ENCODE results near the gene CASTOR2.
"Not testable (repeated sequence)": the region's sequence is repeated elsewhere in the genome, so short reads cannot be mapped to it uniquely, and the experiment has no call there.

CASTOR2 gene

DNA sequence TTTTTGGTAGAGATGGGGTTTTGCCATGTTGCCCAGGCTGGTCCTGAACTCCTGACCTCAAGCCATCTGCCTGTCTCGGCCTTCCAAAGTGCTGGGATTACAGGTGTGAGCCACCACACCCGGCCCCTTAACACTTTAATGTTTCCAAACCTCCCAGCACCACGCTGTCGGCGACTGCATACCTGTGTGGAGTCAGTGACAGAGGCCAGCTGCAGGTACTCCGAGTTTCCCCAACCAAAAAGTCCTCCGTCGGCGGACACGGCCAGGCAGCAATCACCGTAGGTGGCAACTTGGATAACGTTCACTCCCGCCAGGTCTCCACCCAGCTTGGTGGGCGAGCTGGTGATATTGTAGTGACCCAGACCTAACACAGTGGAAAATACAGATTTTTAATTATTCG, 93.9 kb downstream of the CASTOR2 start:
- no peak for DNase-seq (ENCODE audit: low spot score)
- TF ChIP-seq, protein P1, sequence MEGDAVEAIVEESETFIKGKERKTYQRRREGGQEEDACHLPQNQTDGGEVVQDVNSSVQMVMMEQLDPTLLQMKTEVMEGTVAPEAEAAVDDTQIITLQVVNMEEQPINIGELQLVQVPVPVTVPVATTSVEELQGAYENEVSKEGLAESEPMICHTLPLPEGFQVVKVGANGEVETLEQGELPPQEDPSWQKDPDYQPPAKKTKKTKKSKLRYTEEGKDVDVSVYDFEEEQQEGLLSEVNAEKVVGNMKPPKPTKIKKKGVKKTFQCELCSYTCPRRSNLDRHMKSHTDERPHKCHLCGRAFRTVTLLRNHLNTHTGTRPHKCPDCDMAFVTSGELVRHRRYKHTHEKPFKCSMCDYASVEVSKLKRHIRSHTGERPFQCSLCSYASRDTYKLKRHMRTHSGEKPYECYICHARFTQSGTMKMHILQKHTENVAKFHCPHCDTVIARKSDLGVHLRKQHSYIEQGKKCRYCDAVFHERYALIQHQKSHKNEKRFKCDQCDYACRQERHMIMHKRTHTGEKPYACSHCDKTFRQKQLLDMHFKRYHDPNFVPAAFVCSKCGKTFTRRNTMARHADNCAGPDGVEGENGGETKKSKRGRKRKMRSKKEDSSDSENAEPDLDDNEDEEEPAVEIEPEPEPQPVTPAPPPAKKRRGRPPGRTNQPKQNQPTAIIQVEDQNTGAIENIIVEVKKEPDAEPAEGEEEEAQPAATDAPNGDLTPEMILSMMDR (IDR thresholded peaks at IDR 0.05; ENCODE audit: borderline replicate concordance, control extremely low read depth, extremely low read depth, insufficient read depth, missing control alignments), result no peak
- in situ Hi-C loops (cut with MboI; ENCODE audit: low sequenced_read_pairs, unreplicated experiment), result no loop called here

DNA sequence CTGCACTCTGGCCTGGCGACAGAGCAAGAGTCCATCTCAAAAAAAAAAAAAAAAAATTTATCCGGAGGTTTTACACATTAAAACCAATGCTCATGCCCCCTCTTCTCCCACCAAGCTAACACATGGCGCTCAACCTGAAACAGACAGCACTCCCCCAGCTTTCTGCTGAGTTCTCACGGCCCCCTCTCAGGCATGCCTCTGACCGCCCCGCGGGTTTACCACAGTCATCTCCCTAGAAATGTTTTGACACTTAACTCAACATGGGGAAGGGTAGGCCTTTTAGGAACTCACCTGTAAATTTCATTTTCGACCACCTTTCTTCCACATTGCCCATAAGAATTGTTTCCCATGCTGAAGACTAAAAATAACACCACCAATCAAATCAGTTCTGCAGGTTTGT, 99.8 kb downstream of the CASTOR2 start:
- DNase-seq (ENCODE audit: low spot score), result no peak

DNA sequence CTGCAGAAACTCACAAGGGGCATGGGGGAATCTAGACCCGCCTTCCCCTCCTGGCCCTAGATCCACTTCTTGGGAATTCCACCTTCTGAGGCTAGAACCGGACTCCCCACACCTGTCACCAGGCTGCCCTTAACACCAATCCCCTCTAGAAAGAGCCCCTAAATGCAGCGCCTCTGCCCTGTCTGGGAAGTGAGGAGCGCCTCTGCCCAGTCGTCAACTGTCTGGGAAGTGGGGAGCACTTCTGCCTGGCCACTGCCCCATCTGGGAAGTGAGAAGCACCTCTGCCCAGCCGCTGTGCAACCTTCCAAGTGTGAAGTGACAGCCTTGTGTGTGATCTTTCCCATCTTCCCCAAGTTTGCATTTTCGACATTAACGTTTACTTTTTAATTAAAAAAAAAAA, 100.3 kb downstream of the CASTOR2 start:
- DNase-seq (ENCODE audit: low spot score), result no peak
- in situ Hi-C loops (cut with MboI; ENCODE audit: low sequenced_read_pairs, unreplicated experiment), result no loop called here
- TF ChIP-seq, protein P1 (IDR thresholded peaks at IDR 0.05; ENCODE audit: borderline replicate concordance, control extremely low read depth, extremely low read depth, insufficient read depth, missing control alignments), result no peak

More for the DNA sequence above, 99.8 kb downstream of the CASTOR2 start:
- in situ Hi-C loops (cut with MboI; ENCODE audit: low sequenced_read_pairs, unreplicated experiment), result no loop called here
- TF ChIP-seq, protein P1 (IDR thresholded peaks at IDR 0.05; ENCODE audit: borderline replicate concordance, control extremely low read depth, extremely low read depth, insufficient read depth, missing control alignments), result no peak

DNA sequence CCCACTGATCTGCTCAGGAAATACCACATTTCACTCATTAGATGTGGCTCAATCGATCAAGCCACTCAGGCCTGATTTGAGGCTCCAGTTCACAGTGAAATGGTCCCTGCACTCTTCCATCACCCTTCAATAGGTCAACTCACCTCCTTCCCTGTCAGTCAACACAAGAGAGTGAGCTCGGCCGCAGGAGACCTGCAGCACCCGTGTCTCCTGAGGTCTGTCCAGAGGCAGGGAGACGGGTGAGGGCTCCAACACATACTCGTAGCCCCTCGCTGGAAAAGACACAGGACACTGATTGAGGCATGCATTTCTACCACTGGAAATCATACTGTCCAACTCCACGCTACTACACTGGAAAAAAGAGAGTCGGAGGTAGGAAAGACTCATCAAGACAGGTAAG, 102.0 kb downstream of the CASTOR2 start:
- TF ChIP-seq, protein P1 (IDR thresholded peaks at IDR 0.05; ENCODE audit: borderline replicate concordance, control extremely low read depth, extremely low read depth, insufficient read depth, missing control alignments), result no peak
- no peak for DNase-seq (ENCODE audit: low spot score)
- in situ Hi-C loops (cut with MboI; ENCODE audit: low sequenced_read_pairs, unreplicated experiment), result no loop called here

DNA sequence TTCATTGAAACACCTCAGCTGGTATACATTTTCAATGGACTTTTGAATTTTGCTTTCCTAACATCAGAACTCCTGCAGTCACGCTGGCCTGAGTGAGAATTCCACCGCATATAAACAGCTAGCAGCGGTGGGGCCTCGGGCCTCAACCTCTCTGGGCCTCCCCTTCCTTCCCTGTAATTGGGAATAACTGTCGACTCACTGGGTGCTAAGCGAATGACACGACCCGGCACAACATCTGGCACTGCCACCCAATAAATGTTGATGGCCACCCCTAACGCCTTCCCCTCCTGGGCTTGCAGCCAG, 108.4 kb downstream of the CASTOR2 start:
- in situ Hi-C loops (cut with MboI; ENCODE audit: low sequenced_read_pairs, unreplicated experiment), result no loop called here

DNA sequence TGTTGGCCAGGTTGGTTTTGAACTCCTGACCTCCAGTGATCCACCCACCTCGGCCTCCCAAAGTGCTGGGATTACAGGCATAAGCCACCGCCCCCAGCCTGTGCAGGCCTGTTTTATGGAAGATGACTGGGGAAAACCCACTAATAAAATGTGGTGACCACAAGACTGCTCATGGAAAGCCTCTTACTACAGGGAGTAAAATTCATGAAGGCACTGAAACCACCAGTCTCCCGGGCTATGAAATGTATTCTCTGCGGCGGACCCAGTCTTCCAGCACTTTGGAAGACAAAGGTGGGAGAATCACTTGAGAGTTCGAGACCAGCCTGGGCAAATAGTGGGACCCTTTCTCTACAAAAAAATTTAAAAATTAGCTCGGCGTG, 109.7 kb downstream of the CASTOR2 start:
- DNase-seq (ENCODE audit: low spot score); in situ Hi-C loops (cut with MboI; ENCODE audit: low sequenced_read_pairs, unreplicated experiment): not testable (repeated sequence)

More for the DNA sequence above, 108.4 kb downstream of the CASTOR2 start:
- no peak for DNase-seq (ENCODE audit: low spot score)
- TF ChIP-seq, protein P1 (IDR thresholded peaks at IDR 0.05; ENCODE audit: borderline replicate concordance, control extremely low read depth, extremely low read depth, insufficient read depth, missing control alignments), result no peak
